Measurements from ENCODE around the gene CDHR5.

The CDHR5 gene

DNA sequence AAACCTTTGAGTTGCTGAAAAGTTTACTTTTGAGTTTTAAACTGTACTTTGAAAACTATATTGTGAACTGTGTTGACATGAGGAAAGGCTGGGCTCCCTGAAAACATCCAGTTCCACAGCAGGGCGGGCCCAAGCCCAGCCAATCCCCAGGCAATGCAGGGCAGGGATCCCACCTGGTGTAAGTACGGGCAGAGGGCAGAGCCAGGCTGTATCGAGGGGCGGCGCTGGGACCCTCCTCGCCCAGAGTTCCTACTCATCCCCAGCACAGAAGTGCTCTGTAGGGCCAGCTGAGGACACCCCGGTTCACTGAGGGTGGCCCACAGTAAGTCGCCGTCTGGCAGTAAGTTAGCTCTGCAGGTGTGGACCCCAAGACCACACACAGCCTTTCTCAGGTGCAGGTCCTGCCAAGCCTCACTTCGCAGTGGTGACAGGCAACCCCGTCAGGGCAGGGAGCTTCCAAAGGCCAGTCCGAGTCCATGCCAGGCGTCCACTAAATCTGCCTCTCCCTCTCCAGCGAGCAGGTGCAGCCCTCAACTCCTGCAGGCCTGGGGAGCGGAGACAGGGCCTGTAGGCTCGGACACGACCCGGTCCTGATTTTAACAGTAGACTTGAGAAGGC lies 57.6 kb downstream of the CDHR5 start:
- no peak for DNase-seq (ENCODE audit: low read depth)
